WTC11 (cell line): ENCODE measurements around the gene WDR11. TPM values are rescaled to one million over a fixed set of nuclear protein-coding genes. Genes with fewer than 3 reads are reported as not detected.

Source experiments
- ATAC-seq: fragments of 200-7000 bp; cut with Tn5 transposase; 2 replicates; pipeline ENCODE4 v1.10.0; 2021; ENCODE audit warnings: mild to moderate bottlenecking, moderate library complexity
- CTCF ChIA-PET: fragments of 300-600 bp; sonication (Branson Sonifier 250); formaldehyde crosslinking; loops from one replicate; lab custom pipeline; 2021; ENCODE audit warnings: antibody characterized with exemption; lab: Charles Lee
- POLR2A ChIA-PET: fragments of 350-600 bp; sonication (Branson Sonifier 250); formaldehyde crosslinking; loops from one replicate; lab custom pipeline; 2021; ENCODE audit warnings: antibody characterized with exemption; lab: Charles Lee
- DNase-seq: peaks from one replicate; pipeline ENCODE4 v3.0.0; 2021; ENCODE audit warnings: low spot score
- H3K27ac Mint-ChIP-seq: 2 replicates; pipeline ENCODE4 v1.8.0; 2021; ENCODE audit warnings: mixed read lengths
- H3K27me3 Mint-ChIP-seq: 2 replicates; pipeline ENCODE4 v1.8.0; 2021; ENCODE audit warnings: low read depth, mild to moderate bottlenecking, moderate library complexity, mixed read lengths
- H3K36me3 Mint-ChIP-seq: 2 replicates; pipeline ENCODE4 v1.8.0; 2021; ENCODE audit warnings: mixed read lengths
- H3K4me1 Mint-ChIP-seq: 2 replicates; pipeline ENCODE4 v1.8.0; 2022; ENCODE audit warnings: mixed read lengths
- H3K4me3 Mint-ChIP-seq: 2 replicates; pipeline ENCODE4 v1.8.0; 2021; ENCODE audit warnings: mild to moderate bottlenecking, moderate library complexity, mixed read lengths
- H3K9me3 Mint-ChIP-seq: 2 replicates; pipeline ENCODE4 v1.8.0; 2021; ENCODE audit warnings: mixed read lengths
- AR ChIP-seq: fragments of 250-450 bp; sonication (Bioruptor Pico); IDR thresholded peaks from 2 replicates; pipeline ENCODE4 v1.9.0; 2021; ENCODE audit warnings: mild to moderate bottlenecking
- CBFB ChIP-seq: sonication (generic); formaldehyde crosslinking; IDR thresholded peaks from 2 replicates; pipeline ENCODE4 v1.8.1; 2022; ENCODE audit warnings: mild to moderate bottlenecking, low read depth, missing genetic modification reagents
- E2F1 ChIP-seq: sonication (generic); formaldehyde crosslinking; IDR thresholded peaks from 2 replicates; pipeline ENCODE4 v1.8.0; 2022; ENCODE audit warnings: mild to moderate bottlenecking, missing genetic modification reagents
- GABPB1 ChIP-seq: sonication (generic); formaldehyde crosslinking; IDR thresholded peaks from 2 replicates; pipeline ENCODE4 v1.8.1; 2023; ENCODE audit warnings: mild to moderate bottlenecking, missing genetic modification reagents
- GRHL2 ChIP-seq: fragments of 250-450 bp; sonication (Bioruptor Pico); IDR thresholded peaks from 2 replicates; pipeline ENCODE4 v1.8.0; 2022; ENCODE audit warnings: mild to moderate bottlenecking, moderate library complexity; ENCODE audit not compliant: insufficient replicate concordance, severe bottlenecking
- JAZF1 ChIP-seq: fragments of 250-450 bp; sonication (Bioruptor Pico); IDR thresholded peaks from 2 replicates; pipeline ENCODE4 v1.9.0; 2021; ENCODE audit warnings: moderate library complexity, mild to moderate bottlenecking, inconsistent platforms
- MXD4 ChIP-seq: fragments of 250-450 bp; sonication (Bioruptor Pico); IDR thresholded peaks from 2 replicates; pipeline ENCODE4 v1.8.0; 2021; ENCODE audit warnings: mild to moderate bottlenecking, moderate library complexity, borderline replicate concordance
- MYBL2 ChIP-seq: sonication (generic); formaldehyde crosslinking; IDR thresholded peaks from 2 replicates; pipeline ENCODE4 v1.8.1; 2023; ENCODE audit warnings: mild to moderate bottlenecking, moderate library complexity, missing genetic modification reagents
- TEAD1 ChIP-seq: sonication (generic); formaldehyde crosslinking; IDR thresholded peaks from 2 replicates; pipeline ENCODE4 v1.8.0; 2022; ENCODE audit warnings: mild to moderate bottlenecking, missing genetic modification reagents
- USF2 ChIP-seq: sonication (generic); formaldehyde crosslinking; IDR thresholded peaks from 2 replicates; pipeline ENCODE4 v1.8.1; 2023; ENCODE audit warnings: mild to moderate bottlenecking, missing genetic modification reagents, moderate library complexity
- ZNF138 ChIP-seq: sonication (generic); formaldehyde crosslinking; conservative IDR thresholded peaks from 2 replicates; pipeline ENCODE4 v1.8.1; 2022; ENCODE audit warnings: mild to moderate bottlenecking, moderate library complexity, missing genetic modification reagents
- ZNF396 ChIP-seq: fragments of 250-450 bp; sonication (Bioruptor Pico); IDR thresholded peaks from 2 replicates; pipeline ENCODE4 v1.8.0; 2021; ENCODE audit warnings: mild to moderate bottlenecking, moderate library complexity, borderline replicate concordance
- total RNA-seq: library from RNA; stranded (reverse); gene quantifications from 3 replicates; pipeline ENCODE4 v1.2.3, GENCODE V29; 2021
- TF ChIP-seq, protein P1 (sequence below): fragments of 250-450 bp; sonication (Bioruptor Pico); IDR thresholded peaks from 2 replicates; pipeline ENCODE4 v2.1.2; 2022; ENCODE audit warnings: mild to moderate bottlenecking, moderate library complexity
- TF ChIP-seq, protein P2 (sequence below): fragments of 200-600 bp; IDR thresholded peaks from 2 replicates; pipeline ENCODE4 v1.8.0; 2022; ENCODE audit warnings: antibody characterized with exemption

The WDR11 gene
- total RNA-seq, 1 experiment from 2014 or later, result 41.5 TPM

DNA sequence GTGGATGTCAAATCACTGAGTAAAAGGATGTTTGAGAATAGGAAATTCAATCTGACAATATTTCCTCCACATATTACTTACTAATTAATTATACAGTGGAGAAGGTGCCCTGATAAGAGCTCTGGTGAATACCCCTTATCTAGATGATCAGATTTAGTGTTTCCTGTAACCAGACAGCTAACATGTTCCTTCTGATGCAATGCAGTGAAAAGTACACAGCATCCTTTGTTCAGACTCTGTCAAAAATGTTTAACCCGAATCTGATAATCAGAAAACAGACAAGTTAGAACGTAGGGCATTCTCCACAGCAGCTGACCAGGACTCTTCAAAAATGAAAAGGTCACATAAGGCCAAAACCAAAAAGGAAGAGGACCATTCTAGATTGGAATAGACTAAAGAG is 46.2 kb downstream of the WDR11 start:
- no peak for ATAC-seq

GRCh38 chr10:120905268-120905667 is 54.1 kb downstream of the WDR11 start:
- H3K27ac Mint-ChIP-seq, result no peak overlapping the region
- no peaks in the 10 kb centered on the region for H3K27me3 Mint-ChIP-seq
- ChIA-PET CTCF (no interaction called here), POLR2A (no interaction called here)
- no peak for ATAC-seq
- peaks cover 70% of the 10 kb centered on the region for H3K36me3 Mint-ChIP-seq
- TF ChIP-seq CBFB (CRISPR knock-in tag), result no peak
- no peak for TF ChIP-seq JAZF1 (CRISPR knock-in tag)
- TF ChIP-seq MXD4, result no peak
- TF ChIP-seq, protein P1, sequence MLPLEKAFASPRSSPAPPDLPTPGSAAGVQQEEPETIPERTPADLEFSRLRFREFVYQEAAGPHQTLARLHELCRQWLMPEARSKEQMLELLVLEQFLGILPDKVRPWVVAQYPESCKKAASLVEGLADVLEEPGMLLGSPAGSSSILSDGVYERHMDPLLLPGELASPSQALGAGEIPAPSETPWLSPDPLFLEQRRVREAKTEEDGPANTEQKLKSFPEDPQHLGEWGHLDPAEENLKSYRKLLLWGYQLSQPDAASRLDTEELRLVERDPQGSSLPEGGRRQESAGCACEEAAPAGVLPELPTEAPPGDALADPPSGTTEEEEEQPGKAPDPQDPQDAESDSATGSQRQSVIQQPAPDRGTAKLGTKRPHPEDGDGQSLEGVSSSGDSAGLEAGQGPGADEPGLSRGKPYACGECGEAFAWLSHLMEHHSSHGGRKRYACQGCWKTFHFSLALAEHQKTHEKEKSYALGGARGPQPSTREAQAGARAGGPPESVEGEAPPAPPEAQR (CRISPR knock-in tag), result no peak
- TF ChIP-seq, protein P2, sequence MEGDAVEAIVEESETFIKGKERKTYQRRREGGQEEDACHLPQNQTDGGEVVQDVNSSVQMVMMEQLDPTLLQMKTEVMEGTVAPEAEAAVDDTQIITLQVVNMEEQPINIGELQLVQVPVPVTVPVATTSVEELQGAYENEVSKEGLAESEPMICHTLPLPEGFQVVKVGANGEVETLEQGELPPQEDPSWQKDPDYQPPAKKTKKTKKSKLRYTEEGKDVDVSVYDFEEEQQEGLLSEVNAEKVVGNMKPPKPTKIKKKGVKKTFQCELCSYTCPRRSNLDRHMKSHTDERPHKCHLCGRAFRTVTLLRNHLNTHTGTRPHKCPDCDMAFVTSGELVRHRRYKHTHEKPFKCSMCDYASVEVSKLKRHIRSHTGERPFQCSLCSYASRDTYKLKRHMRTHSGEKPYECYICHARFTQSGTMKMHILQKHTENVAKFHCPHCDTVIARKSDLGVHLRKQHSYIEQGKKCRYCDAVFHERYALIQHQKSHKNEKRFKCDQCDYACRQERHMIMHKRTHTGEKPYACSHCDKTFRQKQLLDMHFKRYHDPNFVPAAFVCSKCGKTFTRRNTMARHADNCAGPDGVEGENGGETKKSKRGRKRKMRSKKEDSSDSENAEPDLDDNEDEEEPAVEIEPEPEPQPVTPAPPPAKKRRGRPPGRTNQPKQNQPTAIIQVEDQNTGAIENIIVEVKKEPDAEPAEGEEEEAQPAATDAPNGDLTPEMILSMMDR, result no peak
- TF ChIP-seq MYBL2, result no peak
- TF ChIP-seq ZNF396, result no peak
- TF ChIP-seq ZNF138 (CRISPR knock-in tag), result no peak
- TF ChIP-seq AR, result no peak
- no peak for TF ChIP-seq GRHL2 (CRISPR knock-in tag)
- TF ChIP-seq E2F1 (CRISPR knock-in tag), result no peak
- no peak for TF ChIP-seq TEAD1 (CRISPR knock-in tag)
- no peak for DNase-seq
- no peak overlapping the region for H3K4me3 Mint-ChIP-seq
- H3K4me1 Mint-ChIP-seq, result no peaks in the 10 kb centered on the region
- peaks cover 22% of the 10 kb centered on the region for H3K9me3 Mint-ChIP-seq

More for the DNA sequence above, 46.2 kb downstream of the WDR11 start:
- Mint-ChIP-seq H3K36me3 (peaks cover 26% of the 10 kb centered on the region), H3K27ac (no peak overlapping the region), H3K9me3 (no peaks in the 10 kb centered on the region), H3K4me3 (no peak overlapping the region), H3K27me3 (no peaks in the 10 kb centered on the region), H3K4me1 (no peaks in the 10 kb centered on the region)
- DNase-seq, result no peak
- POLR2A ChIA-PET, result no interaction called here
- TF ChIP-seq TEAD1 (CRISPR knock-in tag) (no peak), USF2 (no peak), GABPB1 (CRISPR knock-in tag) (peak; percentile 92), MYBL2 (no peak)
- TF ChIP-seq, all 79 proteins: peak for 1
- CTCF ChIA-PET, result no interaction called here
